ENCODE measurements around the gene KDR.

DNA sequence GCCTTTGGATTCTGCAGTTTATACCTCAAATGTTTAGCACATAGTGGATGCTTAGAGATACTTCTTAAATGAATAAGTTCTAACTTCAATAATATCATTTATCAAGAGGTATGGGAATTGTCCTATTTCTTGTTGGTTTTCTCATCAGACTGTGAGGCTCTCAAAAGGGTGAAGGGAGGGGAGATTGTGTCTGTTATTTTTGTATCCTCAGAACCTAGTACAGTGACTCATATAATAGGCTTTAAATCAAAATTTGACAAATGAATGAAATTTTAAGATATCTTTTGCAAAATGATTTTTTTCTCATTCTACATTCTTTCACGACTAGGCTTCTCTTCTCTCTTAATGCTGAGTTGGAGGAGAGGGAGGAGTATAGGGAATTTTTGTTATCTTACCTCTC lies 89.5 kb downstream of the KDR start:
- TF ChIP-seq, protein P1, sequence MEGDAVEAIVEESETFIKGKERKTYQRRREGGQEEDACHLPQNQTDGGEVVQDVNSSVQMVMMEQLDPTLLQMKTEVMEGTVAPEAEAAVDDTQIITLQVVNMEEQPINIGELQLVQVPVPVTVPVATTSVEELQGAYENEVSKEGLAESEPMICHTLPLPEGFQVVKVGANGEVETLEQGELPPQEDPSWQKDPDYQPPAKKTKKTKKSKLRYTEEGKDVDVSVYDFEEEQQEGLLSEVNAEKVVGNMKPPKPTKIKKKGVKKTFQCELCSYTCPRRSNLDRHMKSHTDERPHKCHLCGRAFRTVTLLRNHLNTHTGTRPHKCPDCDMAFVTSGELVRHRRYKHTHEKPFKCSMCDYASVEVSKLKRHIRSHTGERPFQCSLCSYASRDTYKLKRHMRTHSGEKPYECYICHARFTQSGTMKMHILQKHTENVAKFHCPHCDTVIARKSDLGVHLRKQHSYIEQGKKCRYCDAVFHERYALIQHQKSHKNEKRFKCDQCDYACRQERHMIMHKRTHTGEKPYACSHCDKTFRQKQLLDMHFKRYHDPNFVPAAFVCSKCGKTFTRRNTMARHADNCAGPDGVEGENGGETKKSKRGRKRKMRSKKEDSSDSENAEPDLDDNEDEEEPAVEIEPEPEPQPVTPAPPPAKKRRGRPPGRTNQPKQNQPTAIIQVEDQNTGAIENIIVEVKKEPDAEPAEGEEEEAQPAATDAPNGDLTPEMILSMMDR (IDR thresholded peaks at IDR 0.05): no peak
- TF ChIP-seq POLR2A (IDR thresholded peaks at IDR 0.05): no peak
